Cerebellar nuclear complex (tissue), 1 donor: ENCODE data around the gene PCDHA5.
"Not testable (repeated sequence)": the region's sequence is repeated elsewhere in the genome, so short reads cannot be mapped to it uniquely, and the experiment has no call there.

Source experiments
- DNase-seq, 2 experiments: peaks; one replicate each; lab custom pipeline; 2025; lab: John Stamatoyannopoulos, UW

PCDHA5 gene

GRCh38 chr5:140823475-140823874 lies 2.1 kb downstream of the PCDHA5 start:
- no peak for DNase-seq

GRCh38 chr5:140827704-140828361 lies 6.4 kb downstream of the PCDHA5 start, which contains the start of gene PCDHA6:
PCDHA6 (plus strand) TSS chr5:140827960; CDS start chr5:140828092, 132 bp downstream.
- DNase-seq: no peak

DNA sequence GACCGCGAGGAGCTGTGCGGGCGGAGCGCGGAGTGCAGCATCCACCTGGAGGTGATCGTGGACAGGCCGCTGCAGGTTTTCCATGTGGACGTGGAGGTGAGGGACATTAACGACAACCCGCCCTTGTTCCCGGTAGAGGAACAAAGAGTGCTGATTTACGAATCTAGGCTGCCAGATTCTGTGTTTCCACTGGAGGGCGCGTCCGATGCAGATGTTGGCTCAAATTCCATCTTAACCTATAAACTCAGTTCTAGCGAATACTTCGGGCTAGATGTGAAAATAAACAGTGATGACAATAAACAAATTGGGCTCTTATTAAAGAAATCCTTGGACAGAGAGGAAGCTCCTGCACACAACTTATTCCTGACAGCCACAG lies 6.9 kb downstream of the PCDHA5 start:
- no peak for DNase-seq

DNA sequence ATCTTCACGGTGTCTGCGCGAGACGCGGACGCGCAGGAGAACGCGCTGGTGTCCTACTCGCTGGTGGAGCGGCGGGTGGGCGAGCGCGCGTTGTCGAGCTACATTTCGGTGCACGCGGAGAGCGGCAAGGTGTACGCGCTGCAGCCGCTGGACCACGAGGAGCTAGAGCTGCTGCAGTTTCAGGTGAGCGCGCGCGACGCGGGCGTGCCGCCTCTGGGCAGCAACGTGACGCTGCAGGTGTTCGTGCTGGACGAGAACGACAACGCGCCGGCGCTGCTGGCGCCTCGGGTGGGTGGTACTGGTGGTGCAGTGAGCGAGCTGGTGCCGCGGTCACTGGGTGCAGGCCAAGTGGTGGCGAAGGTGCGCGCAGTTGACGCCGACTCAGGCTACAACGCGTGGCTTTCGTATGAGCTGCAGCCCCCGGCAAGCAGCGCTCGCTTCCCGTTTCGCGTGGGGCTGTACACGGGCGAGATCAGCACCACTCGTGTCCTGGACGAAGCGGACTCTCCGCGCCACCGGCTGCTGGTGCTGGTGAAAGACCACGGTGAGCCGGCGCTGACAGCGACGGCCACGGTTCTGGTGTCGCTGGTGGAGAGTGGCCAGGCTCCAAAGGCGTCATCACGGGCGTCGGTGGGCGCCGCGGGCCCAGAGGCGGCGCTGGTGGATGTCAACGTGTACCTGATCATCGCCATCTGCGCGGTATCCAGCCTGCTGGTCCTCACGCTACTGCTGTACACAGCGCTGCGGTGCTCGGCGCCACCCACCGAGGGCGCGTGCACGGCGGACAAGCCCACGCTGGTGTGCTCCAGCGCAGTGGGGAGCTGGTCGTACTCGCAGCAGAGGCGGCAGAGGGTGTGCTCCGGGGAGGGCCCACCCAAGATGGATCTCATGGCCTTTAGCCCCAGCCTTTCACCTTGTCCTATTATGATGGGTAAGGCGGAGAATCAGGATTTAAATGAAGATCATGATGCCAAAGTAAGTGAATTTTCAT lies 8.4 kb downstream of the PCDHA5 start:
- DNase-seq: not testable (repeated sequence)

DNA sequence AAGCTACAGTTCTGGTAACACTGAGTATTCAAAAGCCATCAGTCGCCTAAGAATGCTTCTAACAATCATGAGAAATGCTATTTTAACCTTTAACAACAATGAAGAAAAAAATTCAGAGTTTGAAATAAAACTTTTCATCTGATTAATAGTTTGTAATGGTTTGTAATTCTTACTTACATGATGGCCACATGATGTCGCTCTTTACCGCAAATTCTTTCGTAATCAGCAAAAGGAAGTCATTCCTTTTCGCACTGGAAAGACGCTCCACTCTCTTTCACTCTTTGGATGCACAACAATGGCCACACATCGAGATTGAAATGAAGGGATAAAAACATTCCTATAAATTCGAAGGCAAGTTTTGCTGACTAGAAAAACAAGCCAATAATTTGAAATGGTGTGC lies 12.6 kb downstream of the PCDHA5 start, which contains the start of gene PCDHA7:
Gene PCDHA7 (plus strand): TSS at position 277 of the 400 bp plus-strand sequence. CDS start 115 bp downstream, at position 392.
- DNase-seq: no peak

DNA sequence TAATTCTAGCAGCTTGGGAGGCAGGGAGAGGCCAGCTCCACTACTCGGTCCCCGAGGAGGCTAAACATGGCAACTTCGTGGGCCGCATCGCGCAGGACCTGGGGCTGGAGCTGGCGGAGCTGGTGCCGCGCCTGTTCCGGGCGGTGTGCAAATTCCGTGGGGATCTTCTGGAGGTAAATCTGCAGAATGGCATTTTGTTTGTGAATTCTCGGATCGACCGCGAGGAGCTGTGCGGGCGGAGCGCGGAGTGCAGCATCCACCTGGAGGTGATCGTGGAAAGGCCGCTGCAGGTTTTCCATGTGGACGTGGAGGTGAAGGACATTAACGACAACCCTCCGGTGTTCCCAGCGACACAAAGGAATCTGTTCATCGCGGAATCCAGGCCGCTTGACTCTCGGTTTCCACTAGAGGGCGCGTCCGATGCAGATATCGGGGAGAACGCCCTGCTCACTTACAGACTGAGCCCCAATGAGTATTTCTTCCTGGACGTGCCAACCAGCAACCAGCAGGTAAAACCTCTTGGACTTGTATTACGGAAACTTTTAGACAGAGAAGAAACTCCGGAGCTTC lies 13.1 kb downstream of the PCDHA5 start:
- not testable (repeated sequence) for DNase-seq

DNA sequence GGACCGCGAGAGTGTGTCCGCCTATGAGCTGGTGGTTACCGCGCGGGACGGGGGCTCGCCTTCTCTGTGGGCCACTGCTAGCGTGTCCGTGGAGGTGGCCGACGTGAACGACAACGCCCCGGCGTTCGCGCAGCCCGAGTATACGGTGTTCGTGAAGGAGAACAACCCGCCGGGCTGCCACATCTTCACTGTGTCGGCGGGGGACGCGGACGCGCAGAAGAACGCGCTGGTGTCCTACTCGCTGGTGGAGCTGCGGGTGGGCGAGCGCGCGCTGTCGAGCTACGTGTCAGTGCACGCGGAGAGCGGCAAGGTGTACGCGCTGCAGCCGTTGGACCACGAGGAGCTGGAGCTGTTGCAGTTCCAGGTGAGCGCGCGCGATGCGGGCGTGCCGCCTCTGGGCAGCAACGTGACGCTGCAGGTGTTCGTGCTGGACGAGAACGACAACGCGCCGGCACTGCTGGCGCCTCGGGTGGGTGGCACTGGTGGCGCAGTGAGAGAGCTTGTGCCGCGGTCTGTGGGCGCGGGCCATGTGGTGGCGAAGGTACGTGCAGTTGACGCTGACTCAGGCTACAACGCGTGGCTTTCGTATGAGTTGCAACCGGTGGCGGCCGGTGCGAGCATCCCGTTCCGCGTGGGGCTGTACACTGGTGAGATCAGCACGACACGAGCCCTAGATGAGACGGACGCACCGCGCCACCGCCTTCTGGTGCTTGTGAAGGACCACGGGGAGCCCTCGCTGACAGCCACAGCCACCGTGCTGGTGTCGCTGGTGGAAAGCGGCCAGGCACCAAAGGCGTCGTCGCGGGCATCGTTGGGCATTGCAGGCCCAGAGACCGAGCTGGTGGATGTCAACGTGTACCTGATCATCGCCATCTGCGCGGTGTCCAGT lies 14.5 kb downstream of the PCDHA5 start:
- DNase-seq: no peak

DNA sequence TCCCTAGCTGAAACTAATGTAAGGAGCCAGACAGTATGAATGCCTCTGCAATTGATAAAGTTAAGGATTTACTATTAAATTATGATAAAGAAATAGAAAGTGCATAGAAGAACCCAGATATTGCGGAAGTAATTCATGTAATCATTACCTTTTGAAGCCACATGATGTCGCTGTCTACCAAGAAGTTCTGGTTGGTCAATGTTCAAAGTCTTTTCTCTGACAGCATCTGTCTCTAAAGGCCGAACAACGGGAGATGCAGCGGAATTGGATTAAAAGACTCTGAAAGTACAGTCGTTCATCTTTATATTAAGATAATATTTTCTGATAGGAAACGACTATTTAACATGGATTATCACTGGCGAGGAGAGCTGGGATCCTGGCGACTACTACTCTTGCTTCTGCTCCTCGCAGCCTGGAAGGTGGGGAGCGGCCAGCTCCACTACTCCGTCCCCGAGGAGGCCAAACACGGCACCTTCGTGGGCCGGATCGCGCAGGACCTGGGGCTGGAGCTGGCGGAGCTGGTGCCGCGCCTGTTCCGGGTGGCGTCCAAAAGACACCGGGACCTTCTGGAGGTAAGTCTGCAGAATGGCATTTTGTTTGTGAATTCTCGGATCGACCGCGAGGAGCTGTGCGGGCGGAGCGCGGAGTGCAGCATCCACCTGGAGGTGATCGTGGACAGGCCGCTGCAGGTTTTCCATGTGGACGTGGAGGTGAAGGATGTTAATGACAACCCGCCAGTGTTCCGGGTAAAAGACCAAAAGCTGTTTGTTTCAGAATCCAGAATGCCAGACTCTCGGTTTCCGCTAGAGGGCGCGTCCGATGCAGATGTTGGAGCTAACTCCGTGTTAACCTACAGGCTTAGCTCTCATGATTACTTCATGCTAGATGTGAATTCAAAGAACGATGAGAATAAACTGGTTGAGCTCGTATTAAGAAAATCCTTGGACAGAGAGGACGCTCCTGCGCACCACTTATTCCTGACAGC lies 19.9 kb downstream of the PCDHA5 start, which contains the start of gene PCDHA8:
Gene PCDHA8 (plus strand): TSS at position 210 of the 985 bp plus-strand sequence. CDS start 135 bp downstream, at position 345.
- no peak for DNase-seq

- no peak for DNase-seq
Observed at GRCh38 chr5:140842798-140843733, 21.7 kb downstream of the PCDHA5 start.

GRCh38 chr5:140848139-140849102 lies 27.0 kb downstream of the PCDHA5 start, which contains the start of gene PCDHA9:
PCDHA9 (plus strand) TSS chr5:140848382; CDS start chr5:140848496, 114 bp downstream.
- not testable (repeated sequence) for DNase-seq

DNA sequence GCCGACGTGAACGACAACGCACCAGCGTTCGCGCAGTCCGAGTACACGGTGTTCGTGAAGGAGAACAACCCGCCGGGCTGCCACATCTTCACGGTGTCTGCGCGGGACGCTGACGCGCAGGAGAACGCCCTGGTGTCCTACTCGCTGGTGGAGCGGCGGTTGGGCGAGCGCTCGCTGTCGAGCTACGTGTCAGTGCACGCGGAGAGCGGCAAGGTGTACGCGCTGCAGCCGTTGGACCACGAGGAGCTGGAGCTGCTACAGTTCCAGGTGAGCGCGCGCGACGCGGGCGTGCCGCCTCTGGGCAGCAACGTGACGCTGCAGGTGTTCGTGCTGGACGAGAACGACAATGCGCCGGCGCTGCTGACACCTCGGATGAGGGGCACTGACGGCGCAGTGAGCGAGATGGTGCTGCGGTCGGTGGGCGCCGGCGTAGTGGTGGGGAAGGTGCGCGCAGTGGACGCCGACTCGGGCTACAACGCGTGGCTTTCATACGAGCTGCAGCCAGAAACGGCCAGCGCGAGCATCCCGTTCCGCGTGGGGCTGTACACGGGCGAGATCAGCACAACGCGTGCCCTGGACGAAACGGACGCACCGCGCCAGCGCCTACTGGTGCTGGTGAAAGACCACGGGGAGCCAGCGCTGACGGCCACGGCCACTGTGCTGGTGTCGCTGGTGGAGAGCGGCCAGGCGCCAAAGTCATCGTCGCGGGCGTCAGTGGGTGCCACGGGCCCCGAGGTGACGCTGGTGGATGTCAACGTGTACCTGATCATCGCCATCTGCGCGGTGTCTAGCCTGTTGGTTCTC lies 28.6 kb downstream of the PCDHA5 start:
- DNase-seq: not testable (repeated sequence)

GRCh38 chr5:140855772-140856674 lies 34.6 kb downstream of the PCDHA5 start, which contains the start of gene PCDHA10:
PCDHA10 (plus strand) TSS chr5:140855897; CDS start chr5:140856049, 152 bp downstream.
- DNase-seq: no peak

GRCh38 chr5:140857177-140857986 lies 36.0 kb downstream of the PCDHA5 start:
- no peak for DNase-seq

GRCh38 chr5:140857987-140858240 lies 36.5 kb downstream of the PCDHA5 start:
- DNase-seq: no peak
